ENCODE data around the gene PRELP.
A peak's percentile ranks its signal among the peaks of the same experiment; 100 is the strongest.
"Not testable (repeated sequence)": the region's sequence is repeated elsewhere in the genome, so short reads cannot be mapped to it uniquely, and the experiment has no call there.

PRELP gene

GRCh38 chr1:203504400-203505250, 29.0 kb downstream of the PRELP start:
- DNase-seq (ENCODE audit: insufficient read length, low spot score): peak; percentile 87
- FAIRE-seq: peak; percentile 90

GRCh38 chr1:203505526-203506204, 30.1 kb downstream of the PRELP start:
- DNase-seq (ENCODE audit: insufficient read length, low spot score) (no peak), FAIRE-seq (no peak)

DNA sequence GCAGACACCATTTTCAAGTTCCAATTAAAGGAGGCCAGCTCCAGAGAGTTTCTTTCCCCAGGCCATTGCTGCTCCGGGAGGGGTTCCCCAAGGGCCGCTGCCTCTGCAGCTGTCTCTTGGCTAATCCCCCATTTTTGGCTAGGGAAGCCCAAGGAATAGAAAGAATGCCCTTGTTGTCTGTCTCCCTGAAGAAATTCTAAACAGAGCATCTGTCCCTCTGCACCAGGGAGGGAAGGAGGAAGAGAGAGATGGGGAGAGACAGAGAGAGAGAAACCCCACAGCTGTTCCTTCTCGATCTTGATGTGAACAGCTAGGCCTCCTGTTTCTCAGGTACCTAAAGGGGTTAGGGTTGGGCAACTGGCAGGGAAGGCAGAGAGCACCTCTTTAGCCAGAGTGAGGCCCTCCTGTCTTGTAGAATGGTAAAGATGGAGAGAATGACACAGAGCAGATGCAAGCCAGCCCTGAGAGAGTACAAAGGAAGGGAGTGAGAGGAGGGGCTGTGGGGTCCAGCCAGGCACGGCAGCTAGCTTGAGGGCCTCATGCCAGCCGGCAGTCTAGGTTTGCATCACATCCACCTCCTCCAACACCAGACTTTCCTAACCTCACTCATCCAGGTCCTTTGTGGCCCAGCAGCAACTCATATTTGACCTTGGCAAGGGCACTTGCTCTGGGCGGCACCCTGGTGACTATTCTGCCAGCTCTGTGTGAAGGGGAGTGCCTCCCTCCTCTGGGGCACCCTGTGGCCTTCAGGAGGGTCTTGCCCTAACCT, 31.4 kb downstream of the PRELP start:
- FAIRE-seq: no peak
- DNase-seq (ENCODE audit: insufficient read length, low spot score): no peak

GRCh38 chr1:203507759-203508158, 32.2 kb downstream of the PRELP start:
- DNase-seq (ENCODE audit: insufficient read length, low spot score) (no peak), FAIRE-seq (no peak)

DNA sequence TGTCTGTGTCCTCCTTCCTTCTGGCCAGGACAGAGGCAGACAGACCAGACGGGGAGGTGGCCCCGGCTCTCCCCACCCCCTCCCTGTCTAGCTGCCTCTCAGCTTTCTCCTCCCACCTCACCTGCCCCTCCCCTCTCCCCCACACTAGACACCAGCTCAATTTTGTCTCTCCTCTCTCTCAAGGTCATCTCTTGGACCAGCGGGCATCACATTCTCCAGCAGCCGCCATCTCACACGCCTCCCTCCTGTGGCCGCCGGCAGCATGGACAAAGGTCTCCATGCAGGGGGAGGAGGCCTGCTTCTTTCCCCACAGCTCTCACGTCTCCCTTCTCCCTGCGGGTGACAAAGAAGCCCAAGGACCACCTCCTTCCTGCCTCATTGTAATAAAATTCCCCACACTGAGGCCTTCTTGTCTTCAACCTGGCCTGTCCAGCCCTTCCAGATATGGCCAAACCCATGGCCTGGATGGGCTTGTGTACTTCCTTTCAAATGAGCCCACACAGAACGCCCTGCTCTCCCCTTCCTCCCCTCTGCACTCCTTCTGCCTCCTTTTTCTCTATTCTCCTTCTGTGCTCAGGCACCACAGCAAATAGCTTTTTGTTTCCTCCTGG, 33.0 kb downstream of the PRELP start:
- DNase-seq (ENCODE audit: insufficient read length, low spot score) (no peak), FAIRE-seq (no peak)

DNA sequence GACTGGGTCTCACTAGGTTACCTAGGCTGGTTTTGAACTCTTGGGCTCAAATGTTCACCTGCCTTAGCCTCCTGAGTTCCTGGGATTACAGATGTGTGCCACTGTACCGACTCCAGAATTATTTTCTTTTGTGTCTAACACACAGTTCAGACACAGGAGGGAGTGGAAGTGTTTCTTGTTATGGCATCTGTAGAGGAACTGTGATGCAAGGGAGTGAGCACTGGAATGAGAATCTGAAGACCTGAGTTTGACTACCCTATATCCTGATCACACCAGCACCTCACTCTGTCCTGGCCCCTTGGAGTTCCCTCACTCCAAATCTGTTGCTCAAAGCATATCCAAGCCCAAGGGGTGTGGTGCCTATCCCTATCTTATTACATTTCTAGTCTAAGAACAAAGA, 33.5 kb downstream of the PRELP start:
- no peak for FAIRE-seq
- no peak for DNase-seq (ENCODE audit: insufficient read length, low spot score)

DNA sequence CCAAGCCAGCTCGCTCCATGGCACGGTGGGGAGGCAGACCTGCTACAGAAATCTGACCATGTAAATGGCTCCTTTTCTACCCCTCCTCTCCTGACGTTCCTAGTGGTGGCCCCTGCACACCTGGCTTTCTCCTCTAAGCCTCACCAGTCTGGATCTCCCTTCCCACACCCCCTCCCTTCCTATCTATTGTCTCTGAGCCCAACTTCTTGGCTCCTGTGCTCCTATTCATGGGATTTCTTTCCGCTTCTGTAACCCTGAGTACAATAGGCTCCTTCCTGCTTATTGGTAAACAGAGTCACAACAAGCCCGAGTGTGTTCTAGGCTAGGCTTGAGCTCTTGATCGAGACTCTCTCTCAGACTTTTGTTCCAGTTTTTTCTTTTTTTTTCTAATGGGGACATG, 35.9 kb downstream of the PRELP start:
- FAIRE-seq: no peak

DNA sequence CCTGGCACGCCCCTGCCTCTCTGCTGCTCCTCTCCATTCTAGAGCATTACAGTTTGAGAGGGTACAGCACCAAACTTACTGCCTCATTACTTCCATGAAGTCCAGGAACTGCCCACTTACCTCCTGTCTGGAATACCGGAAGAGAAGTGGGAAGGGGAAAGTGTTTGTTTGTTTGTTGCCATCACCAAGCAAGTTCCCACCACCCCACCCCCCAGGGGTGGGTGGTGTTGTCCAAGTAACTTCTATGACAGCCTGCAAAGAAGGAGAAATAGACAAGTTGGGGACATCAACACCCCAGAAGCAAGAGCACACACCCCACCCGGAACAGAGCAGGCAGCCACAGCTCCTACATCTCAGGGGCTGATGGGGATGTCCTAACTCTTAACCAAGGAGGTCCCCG, 36.3 kb downstream of the PRELP start:
- FAIRE-seq: no peak
- no peak for DNase-seq (ENCODE audit: insufficient read length, low spot score)

More for the DNA sequence above, 35.9 kb downstream of the PRELP start:
- DNase-seq (ENCODE audit: insufficient read length, low spot score): no peak

GRCh38 chr1:203512517-203512847, 36.9 kb downstream of the PRELP start:
- DNase-seq (ENCODE audit: insufficient read length, low spot score) (no peak), FAIRE-seq (no peak)

- no peak for FAIRE-seq
- DNase-seq (ENCODE audit: insufficient read length, low spot score): no peak
Observed at GRCh38 chr1:203512848-203513584, 37.4 kb downstream of the PRELP start.

GRCh38 chr1:203513585-203514031, 38.0 kb downstream of the PRELP start:
- no peak for DNase-seq (ENCODE audit: insufficient read length, low spot score)
- no peak for FAIRE-seq

GRCh38 chr1:203516184-203516583, 40.6 kb downstream of the PRELP start:
- FAIRE-seq (no peak), DNase-seq (ENCODE audit: insufficient read length, low spot score) (no peak)

DNA sequence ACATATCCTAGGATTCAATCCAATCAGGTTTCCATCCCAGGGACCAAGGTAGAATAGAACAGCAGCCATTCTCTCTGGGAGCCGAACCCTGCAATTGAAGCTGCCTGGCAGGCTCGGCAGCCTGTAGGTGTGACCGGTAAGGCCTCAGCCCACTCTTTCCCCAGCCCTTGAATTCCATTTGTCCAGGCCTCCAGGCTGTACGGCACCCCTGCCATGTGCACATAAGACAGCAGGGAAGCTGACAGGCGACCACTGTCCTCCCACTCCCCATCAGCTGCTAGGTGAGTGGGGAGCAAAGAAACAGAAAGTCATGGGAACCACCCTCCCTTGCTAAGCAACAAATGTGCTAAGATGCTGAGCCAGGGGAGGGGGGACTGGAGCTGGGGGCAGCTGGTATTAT, 41.3 kb downstream of the PRELP start:
- no peak for FAIRE-seq
- DNase-seq (ENCODE audit: insufficient read length, low spot score): no peak

DNA sequence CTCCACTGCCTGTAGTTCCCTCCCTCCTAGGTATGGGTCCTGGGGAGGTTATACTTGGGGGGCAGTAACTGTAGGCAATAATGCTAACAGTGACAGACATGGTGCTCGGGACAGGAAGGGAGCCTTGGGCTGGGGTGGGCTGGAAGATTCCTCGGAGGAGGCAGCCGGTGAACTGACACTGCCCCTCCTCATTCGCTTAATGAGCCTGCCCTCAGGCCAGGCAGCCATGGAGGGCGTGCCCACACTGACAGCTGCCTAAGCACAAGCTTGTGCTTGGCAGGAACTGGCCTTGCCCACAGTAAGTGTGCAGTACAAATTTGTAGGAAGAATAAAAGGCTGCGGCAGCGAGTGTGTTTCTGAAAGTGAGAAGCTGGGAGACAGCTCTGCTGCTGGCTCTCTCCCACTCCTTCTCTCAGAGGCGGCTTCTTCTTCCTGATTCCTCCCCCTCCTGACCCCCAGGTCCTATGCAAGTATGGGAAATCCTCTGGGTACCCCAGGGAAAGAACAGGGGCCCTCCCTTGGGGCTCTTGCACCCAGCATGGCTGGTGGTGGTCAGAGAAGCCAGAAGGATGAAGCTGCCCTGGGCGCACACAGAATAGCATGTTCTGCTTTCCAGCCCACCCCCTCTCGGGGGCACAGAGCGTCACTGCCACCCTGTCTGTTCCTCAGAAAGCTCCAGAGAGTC, 42.0 kb downstream of the PRELP start:
- FAIRE-seq: no peak

GRCh38 chr1:203518139-203518538, 42.5 kb downstream of the PRELP start:
- DNase-seq (ENCODE audit: insufficient read length, low spot score); FAIRE-seq: not testable (repeated sequence)

More for the DNA sequence above, 42.0 kb downstream of the PRELP start:
- no peak for DNase-seq (ENCODE audit: insufficient read length, low spot score)

- DNase-seq (ENCODE audit: insufficient read length, low spot score) (no peak), FAIRE-seq (no peak)
Observed at GRCh38 chr1:203518541-203518940, 42.9 kb downstream of the PRELP start.

GRCh38 chr1:203519053-203519840, 43.6 kb downstream of the PRELP start:
- FAIRE-seq (no peak), DNase-seq (ENCODE audit: insufficient read length, low spot score) (no peak)

- no peak for DNase-seq (ENCODE audit: insufficient read length, low spot score)
- no peak for FAIRE-seq
Observed at GRCh38 chr1:203519896-203520295, 44.3 kb downstream of the PRELP start.

DNA sequence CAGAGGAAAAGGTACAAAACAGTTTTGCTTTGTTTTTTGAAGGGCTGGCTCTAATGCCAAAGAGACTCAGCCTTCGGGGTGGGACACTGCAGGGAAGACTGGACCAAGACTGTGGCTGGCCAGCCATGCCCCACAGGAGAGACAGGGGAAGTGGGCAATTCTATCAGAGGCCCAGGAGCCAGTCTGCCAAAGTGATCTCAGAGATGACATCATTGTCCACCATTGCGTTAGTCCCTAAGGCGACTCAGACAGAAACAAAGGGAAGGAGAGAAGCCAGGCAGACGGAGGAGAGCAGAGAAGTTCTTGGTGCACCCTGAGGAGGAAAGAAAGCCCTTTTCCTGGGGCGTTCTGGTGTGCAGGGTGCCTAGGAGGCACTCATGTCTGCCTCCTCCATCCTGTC, 44.7 kb downstream of the PRELP start:
- DNase-seq (ENCODE audit: insufficient read length, low spot score) (no peak), FAIRE-seq (no peak)

Data from GM19239 (cell line).